GM06990 (cell line): Measurements from ENCODE around the gene LRRC42.

Experiments
- DNase-seq: peaks from one replicate; pipeline ENCODE4 v3.0.0-alpha.2; 2011; ENCODE audit not compliant: insufficient read length; ENCODE audit errors: extremely low read depth
- H3K27me3 ChIP-seq: replicated peaks from 2 replicates; pipeline ENCODE4 v1.6.0; 2011; ENCODE audit warnings: low read length; ENCODE audit not compliant: control insufficient read depth, insufficient read depth
- H3K36me3 ChIP-seq: 2 replicates; pipeline ENCODE4 v1.5.1; 2011; ENCODE audit warnings: low read length; ENCODE audit not compliant: control insufficient read depth, insufficient read depth
- H3K4me3 ChIP-seq: replicated peaks from 2 replicates; pipeline ENCODE4 v1.5.1; 2011; ENCODE audit warnings: low read depth, mild to moderate bottlenecking, control low read depth, low read length
- CTCF ChIP-seq: IDR thresholded peaks from 2 replicates; pipeline ENCODE4 v1.5.1; 2011; ENCODE audit warnings: low read length, control low read depth, mild to moderate bottlenecking, inconsistent platforms; ENCODE audit not compliant: insufficient read depth, poor library complexity, severe bottlenecking

LRRC42 gene

GRCh38 chr1:54011316-54012007 is 65.3 kb downstream of the LRRC42 start:
- TF ChIP-seq CTCF, result no peak

GRCh38 chr1:54012008-54012325 is 65.8 kb downstream of the LRRC42 start:
- TF ChIP-seq CTCF, result no peak
- no peak for DNase-seq
- H3K4me3 ChIP-seq, result no peak overlapping the region
- H3K27me3 ChIP-seq, result peaks cover 5% of the 10 kb centered on the region
- no peaks in the 10 kb centered on the region for H3K36me3 ChIP-seq

More at GRCh38 chr1:54011316-54012007, 65.3 kb downstream of the LRRC42 start:
- peaks cover 5% of the 10 kb centered on the region for H3K27me3 ChIP-seq
- H3K36me3 ChIP-seq, result no peaks in the 10 kb centered on the region
- no peak for DNase-seq
- no peak overlapping the region for H3K4me3 ChIP-seq

GRCh38 chr1:54012863-54013262 is 66.7 kb downstream of the LRRC42 start:
- Histone ChIP-seq H3K4me3 (no peak overlapping the region), H3K36me3 (no peaks in the 10 kb centered on the region), H3K27me3 (peaks cover 5% of the 10 kb centered on the region)
- no peak for TF ChIP-seq CTCF
- no peak for DNase-seq

- H3K4me3 ChIP-seq, result no peak overlapping the region
- no peaks in the 10 kb centered on the region for H3K36me3 ChIP-seq
- peaks cover 5% of the 10 kb centered on the region for H3K27me3 ChIP-seq
- DNase-seq, result no peak
- no peak for TF ChIP-seq CTCF
Measured at GRCh38 chr1:54013393-54014008, 67.4 kb downstream of the LRRC42 start.

GRCh38 chr1:54014009-54014629 is 68.0 kb downstream of the LRRC42 start:
- Histone ChIP-seq H3K27me3 (peaks cover 4% of the 10 kb centered on the region), H3K36me3 (no peaks in the 10 kb centered on the region), H3K4me3 (no peak overlapping the region)
- no peak for DNase-seq
- no peak for TF ChIP-seq CTCF
